Measurements from ENCODE around the gene GALK2.

- TF ChIP-seq CTCF (IDR thresholded peaks at IDR 0.05; ENCODE audit: poor library complexity) = no peak
- TF ChIP-seq EZH2 (IDR thresholded peaks at IDR 0.05; ENCODE audit: borderline replicate concordance) = no peak
- TF ChIP-seq EZH2phosphoT487 (IDR thresholded peaks at IDR 0.05; ENCODE audit: low read depth, severe bottlenecking, unreplicated experiment) = no peak
Measured at GRCh38 chr15:49155834-49156627, 14.0 kb upstream of the GALK2 start.

Data from hepatocyte (in vitro differentiated cells).